ENCODE measurements around the gene PNPLA5. TPM values are rescaled to one million over a fixed set of nuclear protein-coding genes. Genes with fewer than 3 reads are reported as not detected.

The PNPLA5 gene
- polyA plus RNA-seq, 2 of the 4 experiments (the other 2 are of a cell fraction): not detected

- ChIA-PET POLR2A (no interaction called here), CTCF (interaction anchor here (1.1 to 5.0 kb wide), 2 partner anchors 8 to 447 kb away, joined by 3 to 18 read pairs; no protein-coding TSS in a partner anchor)
- H3K9me3 ChIP-seq: no peaks in the 10 kb centered on the region
- DNase-seq (ENCODE audit: low read depth in 1 of 2, low spot score in 1 of 2) (no peak), ATAC-seq (no peak), FAIRE-seq (no peak)
- H3K4me2 ChIP-seq: no peak overlapping the region
- WGBS (ENCODE audit: missing lambda C conversion rate): 67% methylated on average over 5 of the region's 12 CpGs
- no peaks in the 10 kb centered on the region for H3K4me1 ChIP-seq
- TF ChIP-seq TP53 (CRISPR knock-in tag; IDR thresholded peaks at IDR 0.05): no peak
- no peak for TF ChIP-seq HEYL (CRISPR knock-in tag; IDR thresholded peaks at IDR 0.05)
- TF ChIP-seq FOSB (CRISPR knock-in tag; IDR thresholded peaks at IDR 0.05): no peak
- TF ChIP-seq, protein P1, sequence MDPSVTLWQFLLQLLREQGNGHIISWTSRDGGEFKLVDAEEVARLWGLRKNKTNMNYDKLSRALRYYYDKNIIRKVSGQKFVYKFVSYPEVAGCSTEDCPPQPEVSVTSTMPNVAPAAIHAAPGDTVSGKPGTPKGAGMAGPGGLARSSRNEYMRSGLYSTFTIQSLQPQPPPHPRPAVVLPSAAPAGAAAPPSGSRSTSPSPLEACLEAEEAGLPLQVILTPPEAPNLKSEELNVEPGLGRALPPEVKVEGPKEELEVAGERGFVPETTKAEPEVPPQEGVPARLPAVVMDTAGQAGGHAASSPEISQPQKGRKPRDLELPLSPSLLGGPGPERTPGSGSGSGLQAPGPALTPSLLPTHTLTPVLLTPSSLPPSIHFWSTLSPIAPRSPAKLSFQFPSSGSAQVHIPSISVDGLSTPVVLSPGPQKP (IDR thresholded peaks at IDR 0.05; ENCODE audit: low read depth, low read length): no peak
- TF ChIP-seq POLR2A (IDR thresholded peaks at IDR 0.05; ENCODE audit: low read length): no peak
- no peak for TF ChIP-seq ESRRA (IDR thresholded peaks at IDR 0.05; ENCODE audit: borderline replicate concordance, low read length)
- TF ChIP-seq, protein P2, sequence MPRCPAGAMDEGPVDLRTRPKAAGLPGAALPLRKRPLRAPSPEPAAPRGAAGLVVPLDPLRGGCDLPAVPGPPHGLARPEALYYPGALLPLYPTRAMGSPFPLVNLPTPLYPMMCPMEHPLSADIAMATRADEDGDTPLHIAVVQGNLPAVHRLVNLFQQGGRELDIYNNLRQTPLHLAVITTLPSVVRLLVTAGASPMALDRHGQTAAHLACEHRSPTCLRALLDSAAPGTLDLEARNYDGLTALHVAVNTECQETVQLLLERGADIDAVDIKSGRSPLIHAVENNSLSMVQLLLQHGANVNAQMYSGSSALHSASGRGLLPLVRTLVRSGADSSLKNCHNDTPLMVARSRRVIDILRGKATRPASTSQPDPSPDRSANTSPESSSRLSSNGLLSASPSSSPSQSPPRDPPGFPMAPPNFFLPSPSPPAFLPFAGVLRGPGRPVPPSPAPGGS (IDR thresholded peaks at IDR 0.05): no peak
- TF ChIP-seq ZC3H11A (IDR thresholded peaks at IDR 0.05): no peak
- no peak for TF ChIP-seq EHF (CRISPR knock-in tag; IDR thresholded peaks at IDR 0.05)
- no peak for TF ChIP-seq KDM1A (IDR thresholded peaks at IDR 0.05; ENCODE audit: low read depth)
- TF ChIP-seq SREBF2 (IDR thresholded peaks at IDR 0.05): no peak
- no peak for TF ChIP-seq HOXB13 (CRISPR knock-in tag; IDR thresholded peaks at IDR 0.05; ENCODE audit: low read depth)
- TF ChIP-seq ZNF302 (CRISPR knock-in tag; IDR thresholded peaks at IDR 0.05): no peak
- TF ChIP-seq CTCF (IDR thresholded peaks at IDR 0.05): no peak
- TF ChIP-seq, protein P3, sequence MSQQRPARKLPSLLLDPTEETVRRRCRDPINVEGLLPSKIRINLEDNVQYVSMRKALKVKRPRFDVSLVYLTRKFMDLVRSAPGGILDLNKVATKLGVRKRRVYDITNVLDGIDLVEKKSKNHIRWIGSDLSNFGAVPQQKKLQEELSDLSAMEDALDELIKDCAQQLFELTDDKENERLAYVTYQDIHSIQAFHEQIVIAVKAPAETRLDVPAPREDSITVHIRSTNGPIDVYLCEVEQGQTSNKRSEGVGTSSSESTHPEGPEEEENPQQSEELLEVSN (IDR thresholded peaks at IDR 0.05; ENCODE audit: borderline replicate concordance, low read depth): no peak
- TF ChIP-seq RCOR1 (IDR thresholded peaks at IDR 0.05; ENCODE audit: low read depth, low read length): no peak
- TF ChIP-seq FOXS1 (CRISPR knock-in tag; IDR thresholded peaks at IDR 0.05): no peak
- TF ChIP-seq REST (IDR thresholded peaks at IDR 0.05): no peak
- H3K4me3 ChIP-seq: no peak overlapping the region
- H3K27ac ChIP-seq: no peak overlapping the region
Measured at GRCh38 chr22:43835166-43835565, 56.6 kb downstream of the PNPLA5 start.

All from A549 (cell line).